Mesendoderm (in vitro differentiated cells): Measurements from ENCODE around the gene OTUD6A. TPM values are rescaled to one million over a fixed set of nuclear protein-coding genes. Genes with fewer than 3 reads are reported as not detected.

ENCODE experiments used
- DNase-seq: peaks from one replicate; pipeline ENCODE4 v3.0.0; 2013
- H2AK5ac ChIP-seq: 2 replicates; pipeline ENCODE4 v1.6.1; 2013; ENCODE audit warnings: low read length, inconsistent platforms
- H2BK120ac ChIP-seq: 2 replicates; pipeline ENCODE4 v1.6.1; 2013; ENCODE audit warnings: low read depth, mild to moderate bottlenecking, low read length, moderate library complexity, mixed read lengths
- H2BK15ac ChIP-seq: replicated peaks from 2 replicates; pipeline ENCODE4 v1.6.1; 2013; ENCODE audit warnings: low read depth, mild to moderate bottlenecking, moderate library complexity
- H2BK5ac ChIP-seq: 2 replicates; pipeline ENCODE4 v1.6.1; 2013; ENCODE audit warnings: low read length, inconsistent platforms
- H3K18ac ChIP-seq: 2 replicates; pipeline ENCODE4 v1.6.1; 2013; ENCODE audit warnings: mild to moderate bottlenecking, low read length, mixed read lengths
- H3K23ac ChIP-seq: one replicate; pipeline ENCODE4 v1.6.1; 2013; ENCODE audit warnings: low read length
- H3K27ac ChIP-seq: 2 replicates; pipeline ENCODE4 v1.5.1; 2013; ENCODE audit warnings: low read depth, mild to moderate bottlenecking, inconsistent platforms, low read length, moderate library complexity
- H3K27me3 ChIP-seq: 2 replicates; pipeline ENCODE4 v1.6.1; 2013; ENCODE audit warnings: low read length, control low read depth, mild to moderate bottlenecking, inconsistent platforms; ENCODE audit not compliant: insufficient read depth, poor library complexity
- H3K36me3 ChIP-seq: 2 replicates; pipeline ENCODE4 v1.6.1; 2013; ENCODE audit warnings: low read length, inconsistent platforms; ENCODE audit not compliant: control insufficient read depth, insufficient read depth
- H3K4ac ChIP-seq: one replicate; pipeline ENCODE4 v1.6.1; 2013; ENCODE audit warnings: low read depth, mild to moderate bottlenecking, low read length, moderate library complexity
- H3K4me1 ChIP-seq: 2 replicates; pipeline ENCODE4 v1.6.1; 2013; ENCODE audit warnings: low read depth, low read length, inconsistent platforms; ENCODE audit not compliant: control insufficient read depth
- H3K4me2 ChIP-seq: 2 replicates; pipeline ENCODE4 v1.6.1; 2013; ENCODE audit warnings: low read length
- H3K4me3 ChIP-seq: 2 replicates; pipeline ENCODE4 v1.5.1; 2013; ENCODE audit warnings: mild to moderate bottlenecking, low read length
- H3K56ac ChIP-seq: one replicate; pipeline ENCODE4 v1.6.1; 2013; ENCODE audit warnings: low read length
- H3K79me1 ChIP-seq: 2 replicates; pipeline ENCODE4 v1.6.1; 2013; ENCODE audit warnings: low read length, inconsistent platforms
- H3K79me2 ChIP-seq: 2 replicates; pipeline ENCODE4 v1.6.1; 2013; ENCODE audit warnings: mild to moderate bottlenecking, low read length; ENCODE audit not compliant: control insufficient read depth, insufficient read depth
- H3K9ac ChIP-seq: 2 replicates; pipeline ENCODE4 v1.6.1; 2013; ENCODE audit warnings: low read length, inconsistent platforms
- H4K5ac ChIP-seq: one replicate; pipeline ENCODE4 v1.6.1; 2013; ENCODE audit warnings: low read length
- H4K8ac ChIP-seq: one replicate; pipeline ENCODE4 v1.6.1; 2013; ENCODE audit warnings: low read depth, mild to moderate bottlenecking, control low read depth, low read length, moderate library complexity
- WGBS: extraction: QIAGEN DNeasy Blood & Tissue Kit; methylation state at CpG from one replicate; pipeline ENCODE4 v1.1.7; 2013; ENCODE audit warnings: low lambda C conversion rate, missing lambda C conversion rate; ENCODE audit not compliant: insufficient coverage; ENCODE audit errors: extremely low coverage; 5-methylcytosine and 5-hydroxymethylcytosine counted together
- polyA plus RNA-seq, 2 experiments: library from polyadenylated mRNA; stranded (reverse); fragments of 200-250 nt; gene quantifications; one replicate each; pipeline ENCODE4 v1.2.3, GENCODE V29; 2013

Gene OTUD6A, protein sequence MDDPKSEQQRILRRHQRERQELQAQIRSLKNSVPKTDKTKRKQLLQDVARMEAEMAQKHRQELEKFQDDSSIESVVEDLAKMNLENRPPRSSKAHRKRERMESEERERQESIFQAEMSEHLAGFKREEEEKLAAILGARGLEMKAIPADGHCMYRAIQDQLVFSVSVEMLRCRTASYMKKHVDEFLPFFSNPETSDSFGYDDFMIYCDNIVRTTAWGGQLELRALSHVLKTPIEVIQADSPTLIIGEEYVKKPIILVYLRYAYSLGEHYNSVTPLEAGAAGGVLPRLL
- polyA plus RNA-seq (2013, experiment 1 of 2): 0.04 TPM
- polyA plus RNA-seq (2013, experiment 2 of 2): 0.04 TPM

DNA sequence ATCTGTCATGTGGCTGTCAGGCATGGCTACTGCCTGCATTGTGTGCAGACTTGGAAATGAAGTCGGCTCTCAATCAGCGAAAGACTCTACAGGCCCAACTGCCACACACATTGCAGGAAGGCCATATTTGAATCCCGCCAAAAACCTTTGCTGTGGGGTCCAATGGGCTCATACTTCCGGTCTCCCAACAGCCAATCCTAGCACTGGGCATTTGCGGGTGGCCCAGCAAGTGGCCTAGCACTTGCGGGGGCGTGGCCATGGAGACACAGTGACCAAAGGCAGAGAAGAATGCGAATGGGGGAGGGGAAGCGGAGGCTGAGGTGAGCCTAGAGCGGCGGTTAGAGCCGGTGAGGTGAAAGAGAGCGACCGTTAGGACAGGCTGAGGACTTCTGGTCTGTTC lies at the start of gene OTUD6A:
OTUD6A (plus strand) TSS at position 382 of the 400 bp plus-strand sequence. CDS start 68 bp downstream, outside the sequence.
- H2BK15ac ChIP-seq: no peak within 1 kb of the TSS
- H3K79me2 ChIP-seq: no peaks in the 10 kb centered on the region
- H3K4me2 ChIP-seq: no peak within 1 kb of the TSS
- H3K27me3 ChIP-seq: no peaks in the 10 kb centered on the region
- H2BK5ac ChIP-seq: no peak within 1 kb of the TSS
- DNase-seq: no peak
- no peaks in the 10 kb centered on the region for H3K36me3 ChIP-seq
- H2BK120ac ChIP-seq: no peak within 1 kb of the TSS
- no peaks in the 10 kb centered on the region for H3K79me1 ChIP-seq
- no CpG with 5 or more reads among the region's 14 CpGs for WGBS
- no peaks in the 10 kb centered on the region for H3K4me1 ChIP-seq
- no peak within 1 kb of the TSS for H4K5ac ChIP-seq
- no peak within 1 kb of the TSS for H3K56ac ChIP-seq
- no peak within 1 kb of the TSS for H3K23ac ChIP-seq
- no peak within 1 kb of the TSS for H3K4me3 ChIP-seq
- H3K9ac ChIP-seq: no peak within 1 kb of the TSS
- no peak within 1 kb of the TSS for H4K8ac ChIP-seq
- H3K18ac ChIP-seq: no peak within 1 kb of the TSS
- no peak within 1 kb of the TSS for H3K4ac ChIP-seq
- no peak within 1 kb of the TSS for H2AK5ac ChIP-seq
- H3K27ac ChIP-seq: no peak within 1 kb of the TSS

DNA sequence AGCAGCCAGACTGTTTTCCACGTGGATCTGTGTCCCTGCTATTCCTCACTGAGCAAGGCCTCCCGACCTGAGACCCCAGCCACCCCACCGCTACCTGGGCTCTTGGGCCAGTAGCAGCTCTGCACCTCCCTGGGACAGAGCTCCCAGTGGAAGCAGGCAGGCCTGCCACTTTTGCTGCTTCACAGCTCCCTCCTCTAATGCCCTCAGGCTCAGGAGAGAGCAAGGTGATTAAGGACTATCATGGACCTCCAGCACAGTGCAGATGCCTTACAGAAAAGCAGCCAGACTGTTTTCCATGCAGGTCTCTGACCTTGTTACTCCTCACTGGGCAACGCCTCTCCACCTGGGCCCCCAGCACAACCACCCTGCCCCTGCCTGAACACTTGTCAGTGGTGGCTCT lies 49.5 kb upstream of the OTUD6A start:
- H3K23ac ChIP-seq: no peak overlapping the region
- H3K9ac ChIP-seq: no peak overlapping the region
- H3K4ac ChIP-seq: no peak overlapping the region
- no peaks in the 10 kb centered on the region for H3K79me1 ChIP-seq
- no peak overlapping the region for H3K18ac ChIP-seq
- H2BK15ac ChIP-seq: no peak overlapping the region
- DNase-seq: peak; percentile 50
- no peak overlapping the region for H3K27ac ChIP-seq
- H3K79me2 ChIP-seq: no peaks in the 10 kb centered on the region
- no peaks in the 10 kb centered on the region for H3K36me3 ChIP-seq
- no peak overlapping the region for H4K5ac ChIP-seq
- H3K4me1 ChIP-seq: no peaks in the 10 kb centered on the region
- no peaks in the 10 kb centered on the region for H3K27me3 ChIP-seq
- H2BK5ac ChIP-seq: no peak overlapping the region
- H3K4me3 ChIP-seq: no peak overlapping the region
- no CpG with 5 or more reads among the region's 4 CpGs for WGBS
- no peak overlapping the region for H4K8ac ChIP-seq
- no peak overlapping the region for H3K4me2 ChIP-seq
- no peak overlapping the region for H2BK120ac ChIP-seq
- H2AK5ac ChIP-seq: no peak overlapping the region
- H3K56ac ChIP-seq: no peak overlapping the region

DNA sequence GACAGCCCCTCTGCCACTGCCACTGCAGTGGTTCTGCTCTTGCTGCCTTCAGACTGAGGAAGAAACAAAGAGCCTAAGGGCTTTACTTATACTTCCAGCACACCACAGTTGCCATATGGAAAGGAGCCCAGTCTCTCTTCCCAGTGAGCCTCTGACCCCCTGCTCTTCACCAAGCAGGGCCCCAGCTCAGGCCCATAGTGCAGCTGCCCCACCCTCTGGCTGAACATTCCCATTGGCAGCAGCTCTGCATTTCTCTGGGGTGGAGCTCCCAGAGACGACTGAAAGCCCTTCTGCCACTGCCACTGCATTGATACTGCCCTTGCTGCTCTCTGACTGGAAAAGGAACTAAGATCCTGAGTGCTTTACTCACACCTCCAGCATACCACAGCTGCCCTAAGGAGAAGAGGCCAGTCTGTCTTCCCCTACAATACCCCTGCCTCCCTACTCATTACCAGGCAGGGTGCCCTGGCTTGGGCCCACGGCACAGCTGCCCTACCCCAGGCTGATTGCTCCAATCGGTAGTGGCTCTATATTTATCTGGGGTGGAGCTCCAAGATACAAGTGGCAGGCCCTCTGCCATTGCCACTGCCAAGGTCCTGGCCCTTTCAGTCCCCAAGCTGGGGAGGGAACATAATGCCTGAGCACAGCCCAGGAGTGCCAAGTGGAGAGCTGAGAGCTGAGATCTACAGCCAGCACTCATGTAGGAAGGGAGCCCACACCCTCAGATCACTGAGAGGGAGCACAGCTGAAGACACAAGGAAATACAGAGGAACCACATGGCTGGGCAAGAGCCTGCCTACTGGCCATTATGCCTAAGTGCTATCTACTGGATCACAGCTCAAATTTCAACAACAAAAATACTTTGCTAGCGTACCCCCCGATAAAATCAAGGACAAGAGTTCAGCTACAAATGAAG lies 48.5 kb upstream of the OTUD6A start:
- no peak overlapping the region for H3K4me2 ChIP-seq
- no peak overlapping the region for H2BK15ac ChIP-seq
- no peaks in the 10 kb centered on the region for H3K4me1 ChIP-seq
- H3K18ac ChIP-seq: no peak overlapping the region
- H2BK5ac ChIP-seq: no peak overlapping the region
- no peaks in the 10 kb centered on the region for H3K36me3 ChIP-seq
- no peak overlapping the region for H4K5ac ChIP-seq
- H3K4me3 ChIP-seq: no peak overlapping the region
- H3K23ac ChIP-seq: no peak overlapping the region
- no peak overlapping the region for H2AK5ac ChIP-seq
- H3K9ac ChIP-seq: no peak overlapping the region
- H3K79me2 ChIP-seq: no peaks in the 10 kb centered on the region
- H3K4ac ChIP-seq: no peak overlapping the region
- no peak overlapping the region for H3K27ac ChIP-seq
- H4K8ac ChIP-seq: no peak overlapping the region
- no CpG with 5 or more reads among the region's 5 CpGs for WGBS
- no peak overlapping the region for H3K56ac ChIP-seq
- no peaks in the 10 kb centered on the region for H3K79me1 ChIP-seq
- H3K27me3 ChIP-seq: no peaks in the 10 kb centered on the region
- peak; percentile 8 for DNase-seq
- H2BK120ac ChIP-seq: no peak overlapping the region

DNA sequence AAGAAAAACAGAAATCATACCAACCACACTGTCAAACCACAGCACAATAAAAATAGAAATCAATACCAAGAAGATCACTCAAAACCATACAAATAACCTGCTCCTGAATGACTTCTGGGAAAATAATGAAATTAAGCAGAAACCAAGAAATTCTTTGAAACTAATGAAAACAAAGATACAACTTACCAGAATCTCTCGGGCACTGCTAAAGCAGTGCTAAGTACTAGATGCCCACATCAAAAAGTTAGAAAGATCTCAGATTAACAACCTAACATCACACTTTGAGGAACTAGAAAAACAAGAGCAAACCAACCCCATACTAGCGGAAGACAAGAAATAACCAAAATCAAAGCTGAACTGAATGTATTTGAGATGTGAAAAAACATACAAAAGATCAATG lies 45.7 kb upstream of the OTUD6A start:
- Histone ChIP-seq H4K5ac (no peak overlapping the region), H3K23ac (no peak overlapping the region)
- no CpG with 5 or more reads among the region's 2 CpGs for WGBS

DNA sequence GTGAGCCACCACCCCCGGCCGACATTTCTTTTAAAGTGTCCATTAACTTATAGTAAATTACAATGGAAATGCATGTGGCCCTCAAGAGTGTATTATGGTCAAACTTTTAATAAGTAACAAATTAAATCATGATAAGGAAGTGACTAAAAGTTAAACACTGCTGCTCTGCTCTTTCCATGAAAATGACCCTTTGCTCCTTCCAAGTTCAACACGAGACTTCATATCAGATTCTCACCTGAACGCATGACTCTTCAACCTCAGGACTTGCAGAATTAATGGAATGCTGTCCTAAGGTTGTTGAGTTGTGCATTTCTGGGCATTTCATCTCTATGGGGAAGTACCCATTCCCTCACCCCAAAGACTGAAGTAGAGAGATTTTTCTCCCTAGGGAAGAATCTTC lies 39.6 kb upstream of the OTUD6A start:
- Histone ChIP-seq H3K36me3 (no peaks in the 10 kb centered on the region), H3K56ac (no peak overlapping the region), H2BK120ac (no peak overlapping the region), H3K4me1 (no peaks in the 10 kb centered on the region), H2BK5ac (no peak overlapping the region), H3K4me3 (no peak overlapping the region), H3K27me3 (no peaks in the 10 kb centered on the region), H4K8ac (no peak overlapping the region), H3K27ac (no peak overlapping the region), H3K18ac (no peak overlapping the region), H2BK15ac (no peak overlapping the region), H3K4ac (no peak overlapping the region), H3K79me1 (no peaks in the 10 kb centered on the region), H3K79me2 (no peaks in the 10 kb centered on the region), H2AK5ac (no peak overlapping the region), H4K5ac (no peak overlapping the region), H3K9ac (no peak overlapping the region), H3K23ac (no peak overlapping the region), H3K4me2 (no peak overlapping the region)
- no peak for DNase-seq
- no CpG with 5 or more reads among the region's 4 CpGs for WGBS

More for the DNA sequence above, 45.7 kb upstream of the OTUD6A start:
- Histone ChIP-seq H3K4ac (no peak overlapping the region), H3K4me3 (no peak overlapping the region), H2BK5ac (no peak overlapping the region), H3K27me3 (no peaks in the 10 kb centered on the region), H4K8ac (no peak overlapping the region), H3K79me2 (no peaks in the 10 kb centered on the region), H3K27ac (no peak overlapping the region), H3K56ac (no peak overlapping the region), H3K4me2 (no peak overlapping the region), H2BK15ac (no peak overlapping the region), H3K79me1 (no peaks in the 10 kb centered on the region), H3K36me3 (no peaks in the 10 kb centered on the region), H3K18ac (no peak overlapping the region), H3K9ac (no peak overlapping the region), H3K4me1 (no peaks in the 10 kb centered on the region), H2BK120ac (no peak overlapping the region), H2AK5ac (no peak overlapping the region)
- no peak for DNase-seq
